Coronary artery (tissue), 2 donors: ENCODE results near the gene CRLF3.

ENCODE experiments used
- DNase-seq: peaks from one replicate; pipeline ENCODE4 v3.0.0-alpha.2; 2017; ENCODE audit warnings: low spot score
- H3K27ac ChIP-seq, 2 donors: fragments of 200-600 bp; sonication (generic); one replicate each; pipeline ENCODE4 v1.5.1; 2016 to 2019
- H3K4me3 ChIP-seq: fragments of 200-600 bp; sonication (generic); 2 replicates; pipeline ENCODE4 v1.5.1; 2016; ENCODE audit warnings: mild to moderate bottlenecking, moderate library complexity
- CTCF ChIP-seq: fragments of 200-600 bp; sonication (generic); IDR thresholded peaks from one replicate; pipeline ENCODE4 v1.5.1; 2019; ENCODE audit warnings: antibody characterized with exemption

Gene CRLF3

GRCh38 chr17:30812218-30813177 is 12.0 kb downstream of the CRLF3 start:
- no peak for TF ChIP-seq CTCF
- Histone ChIP-seq H3K27ac (peak overlapping the region in 1 of 2 donors; percentile 51), H3K4me3 (no peak overlapping the region)
- DNase-seq = no peak

GRCh38 chr17:30809867-30810266 is 14.6 kb downstream of the CRLF3 start:
- TF ChIP-seq CTCF = no peak
- H3K4me3 ChIP-seq = no peak overlapping the region
- H3K27ac ChIP-seq = peak overlapping the region in 1 of 2 donors; percentile 40
- DNase-seq = no peak

- no peak for DNase-seq
- H3K27ac ChIP-seq = peak overlapping the region in 1 of 2 donors; percentile 40
- no peak overlapping the region for H3K4me3 ChIP-seq
- TF ChIP-seq CTCF = no peak
Observed at GRCh38 chr17:30808785-30809286, 15.7 kb downstream of the CRLF3 start.

GRCh38 chr17:30807896-30808295 is 16.6 kb downstream of the CRLF3 start:
- Histone ChIP-seq H3K4me3 (no peak overlapping the region), H3K27ac (no peak overlapping the region)
- no peak for DNase-seq
- no peak for TF ChIP-seq CTCF

GRCh38 chr17:30805944-30806456 is 18.5 kb downstream of the CRLF3 start:
- no peak overlapping the region for H3K4me3 ChIP-seq
- TF ChIP-seq CTCF = no peak
- no peak for DNase-seq
- H3K27ac ChIP-seq = no peak overlapping the region

- DNase-seq = no peak
- H3K27ac ChIP-seq = no peak overlapping the region
- TF ChIP-seq CTCF = no peak
- H3K4me3 ChIP-seq = no peak overlapping the region
Observed at GRCh38 chr17:30801671-30802070, 22.8 kb downstream of the CRLF3 start.
